Measurements from ENCODE around the gene HIVEP3.

HIVEP3 gene

GRCh38 chr1:41642922-41643821 lies 275.6 kb downstream of the HIVEP3 start:
- no peak for DNase-seq (ENCODE audit: low read depth)
- TF ChIP-seq MAX (IDR thresholded peaks at IDR 0.05; ENCODE audit: low read depth, low read length) (no peak), MYC (IDR thresholded peaks at IDR 0.05; ENCODE audit: low read depth, low read length) (no peak), POLR2A (IDR thresholded peaks at IDR 0.05; ENCODE audit: extremely low read depth, insufficient read length) (no peak), CTCF (IDR thresholded peaks at IDR 0.05; ENCODE audit: low read depth, low read length) (no peak)
- no peak overlapping the region for H3K4me3 ChIP-seq (ENCODE audit: low read depth, low read length)

GRCh38 chr1:41641941-41642527 lies 276.7 kb downstream of the HIVEP3 start:
- DNase-seq (ENCODE audit: low read depth), result no peak
- H3K4me3 ChIP-seq (ENCODE audit: low read depth, low read length), result no peak overlapping the region
- TF ChIP-seq CTCF (IDR thresholded peaks at IDR 0.05; ENCODE audit: low read depth, low read length) (no peak), POLR2A (IDR thresholded peaks at IDR 0.05; ENCODE audit: extremely low read depth, insufficient read length) (no peak), MAX (IDR thresholded peaks at IDR 0.05; ENCODE audit: low read depth, low read length) (no peak), MYC (IDR thresholded peaks at IDR 0.05; ENCODE audit: low read depth, low read length) (no peak)

GRCh38 chr1:41641475-41641814 lies 277.3 kb downstream of the HIVEP3 start:
- TF ChIP-seq MYC (IDR thresholded peaks at IDR 0.05; ENCODE audit: low read depth, low read length), result no peak
- TF ChIP-seq CTCF (IDR thresholded peaks at IDR 0.05; ENCODE audit: low read depth, low read length), result no peak
- no peak for TF ChIP-seq POLR2A (IDR thresholded peaks at IDR 0.05; ENCODE audit: extremely low read depth, insufficient read length)
- H3K4me3 ChIP-seq (ENCODE audit: low read depth, low read length), result no peak overlapping the region
- DNase-seq (ENCODE audit: low read depth), result no peak

GRCh38 chr1:41640756-41641474 lies 277.8 kb downstream of the HIVEP3 start:
- DNase-seq (ENCODE audit: low read depth), result no peak
- H3K4me3 ChIP-seq (ENCODE audit: low read depth, low read length), result no peak overlapping the region
- TF ChIP-seq MAX (IDR thresholded peaks at IDR 0.05; ENCODE audit: low read depth, low read length) (no peak), POLR2A (IDR thresholded peaks at IDR 0.05; ENCODE audit: extremely low read depth, insufficient read length) (no peak), CTCF (IDR thresholded peaks at IDR 0.05; ENCODE audit: low read depth, low read length) (no peak)

- DNase-seq (ENCODE audit: low read depth), result no peak
- H3K4me3 ChIP-seq (ENCODE audit: low read depth, low read length), result no peak overlapping the region
- TF ChIP-seq MYC (IDR thresholded peaks at IDR 0.05; ENCODE audit: low read depth, low read length) (no peak), MAX (IDR thresholded peaks at IDR 0.05; ENCODE audit: low read depth, low read length) (no peak), POLR2A (IDR thresholded peaks at IDR 0.05; ENCODE audit: extremely low read depth, insufficient read length) (no peak), CTCF (IDR thresholded peaks at IDR 0.05; ENCODE audit: low read depth, low read length) (no peak)
These were observed 278.5 kb downstream of the HIVEP3 start for GRCh38 chr1:41640141-41640751.
